ENCODE data around the gene EXOC7. TPM values are rescaled to one million over a fixed set of nuclear protein-coding genes. Genes with fewer than 3 reads are reported as not detected.
"Not testable (repeated sequence)": the region's sequence is repeated elsewhere in the genome, so short reads cannot be mapped to it uniquely, and the experiment has no call there.

Gene EXOC7
- total RNA-seq, 4 donors from 2014 or later = 34.7 to 118 (median 109) TPM

- DNase-seq = no peak
- Histone ChIP-seq H3K4me3 (no peak overlapping the region), H3K36me3 (no peaks in the 10 kb centered on the region), H3K4me1 (peaks cover 0 to 10% of the 10 kb centered on the region in 2 donors), H3K9me3 (no peaks in the 10 kb centered on the region), H3K27me3 (peaks cover 28 to 36% of the 10 kb centered on the region in 2 donors), H3K27ac (no peak overlapping the region)
- intact Hi-C loops (cut with DNase I; ENCODE audit: low total_unique reads) = no loop called here
- TF ChIP-seq POLR2A (IDR thresholded peaks at IDR 0.05) (no peak), CTCF (IDR thresholded peaks at IDR 0.05) (no peak)
Measured at GRCh38 chr17:76079535-76079955, 24.0 kb downstream of the EXOC7 start.

GRCh38 chr17:76078860-76079534 lies 24.6 kb downstream of the EXOC7 start, which contains the start of gene ZACN:
Gene ZACN, plus strand, starts transcription at chr17:76079182. Its CDS starts 83 bp downstream, at chr17:76079265.
- intact Hi-C loops (cut with DNase I; ENCODE audit: low total_unique reads) = no loop called here
- H3K36me3 ChIP-seq = no peaks in the 10 kb centered on the region
- TF ChIP-seq CTCF (IDR thresholded peaks at IDR 0.05) = no peak
- TF ChIP-seq POLR2A (IDR thresholded peaks at IDR 0.05) = no peak
- no peak within 1 kb of the TSS for H3K27ac ChIP-seq
- peaks cover 33 to 41% of the 10 kb centered on the region in 2 donors for H3K27me3 ChIP-seq
- no peak for DNase-seq
- H3K4me3 ChIP-seq = no peak within 1 kb of the TSS
- H3K9me3 ChIP-seq = no peaks in the 10 kb centered on the region
- H3K4me1 ChIP-seq = peaks cover 0 to 13% of the 10 kb centered on the region in 2 donors

DNA sequence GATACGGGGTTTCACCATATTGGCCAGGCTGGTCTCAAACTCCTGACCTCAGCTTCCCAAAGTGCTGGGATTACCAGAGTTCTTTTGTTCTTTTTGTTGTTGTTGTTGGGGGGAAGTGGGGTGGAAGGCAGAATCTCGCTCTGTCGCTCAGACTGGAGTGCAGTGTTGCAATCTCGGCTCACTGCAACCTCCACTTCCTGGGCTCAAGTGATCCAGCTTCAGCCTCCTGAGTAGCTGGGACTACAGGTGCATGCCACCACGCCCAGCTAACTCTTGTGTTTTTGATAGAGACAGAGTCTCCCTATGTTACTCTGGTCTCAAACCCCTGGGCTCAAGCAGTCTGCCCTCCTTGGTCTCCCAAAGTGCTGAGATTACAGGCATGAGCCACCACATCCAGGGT lies 25.2 kb downstream of the EXOC7 start:
- H3K4me3 ChIP-seq; DNase-seq; H3K27ac ChIP-seq; H3K36me3 ChIP-seq; intact Hi-C loops (cut with DNase I; ENCODE audit: low total_unique reads); H3K9me3 ChIP-seq: not testable (repeated sequence)
- peaks cover 36 to 46% of the 10 kb centered on the region in 2 donors for H3K27me3 ChIP-seq
- H3K4me1 ChIP-seq = peaks cover 0 to 13% of the 10 kb centered on the region in 2 donors

- H3K4me3 ChIP-seq = no peak overlapping the region
- no peaks in the 10 kb centered on the region for H3K9me3 ChIP-seq
- peaks cover 36 to 46% of the 10 kb centered on the region in 2 donors for H3K27me3 ChIP-seq
- intact Hi-C loops (cut with DNase I; ENCODE audit: low total_unique reads) = no loop called here
- no peak overlapping the region for H3K27ac ChIP-seq
- no peak for TF ChIP-seq CTCF (IDR thresholded peaks at IDR 0.05)
- no peak for TF ChIP-seq POLR2A (IDR thresholded peaks at IDR 0.05)
- no peak for DNase-seq
- no peaks in the 10 kb centered on the region for H3K36me3 ChIP-seq
- peaks cover 0 to 13% of the 10 kb centered on the region in 2 donors for H3K4me1 ChIP-seq
Measured at GRCh38 chr17:76077584-76078110, 25.9 kb downstream of the EXOC7 start.

GRCh38 chr17:76076765-76077583 lies 26.6 kb downstream of the EXOC7 start:
- TF ChIP-seq CTCF (IDR thresholded peaks at IDR 0.05) (no peak), POLR2A (IDR thresholded peaks at IDR 0.05) (no peak)
- H3K9me3 ChIP-seq = no peaks in the 10 kb centered on the region
- H3K27me3 ChIP-seq = peaks cover 36 to 46% of the 10 kb centered on the region in 2 donors
- no peak overlapping the region for H3K27ac ChIP-seq
- H3K4me3 ChIP-seq = no peak overlapping the region
- intact Hi-C loops (cut with DNase I; ENCODE audit: low total_unique reads) = no loop called here
- DNase-seq = no peak
- H3K4me1 ChIP-seq = peaks cover 0 to 13% of the 10 kb centered on the region in 2 donors
- H3K36me3 ChIP-seq = no peaks in the 10 kb centered on the region
